A673 (cell line): ENCODE data around the gene YRDC. TPM values are rescaled to one million over a fixed set of nuclear protein-coding genes. Genes with fewer than 3 reads are reported as not detected.

Source experiments
- BruUV-seq: library from RNA; stranded (reverse); fragments of 400-500 nt; replicated peaks from 2 replicates; lab custom pipeline; 2021; lab: Mats Ljungman, UMichigan
- CTCF ChIA-PET: fragments of 300-600 bp; sonication (Branson Sonifier 250); formaldehyde crosslinking; loops from one replicate; lab custom pipeline; 2022; ENCODE audit warnings: antibody characterized with exemption; lab: Charles Lee
- POLR2A ChIA-PET: fragments of 300-600 bp; sonication (Branson Sonifier 250); formaldehyde crosslinking; loops from one replicate; lab custom pipeline; 2022; ENCODE audit warnings: antibody characterized with exemption; ENCODE audit not compliant: low non-redundant PET; lab: Charles Lee
- DNase-seq: peaks from one replicate; pipeline ENCODE4 v3.0.0-alpha.2; 2015; ENCODE audit warnings: low spot score
- H3K27ac ChIP-seq: fragments of 200-600 bp; sonication (generic); 2 replicates; pipeline ENCODE4 v1.5.1; 2016; ENCODE audit warnings: mixed run types, low read depth, mild to moderate bottlenecking, mixed read lengths, antibody characterized with exemption, low read length; ENCODE audit not compliant: poor library complexity, severe bottlenecking
- H3K27me3 ChIP-seq: fragments of 200-600 bp; sonication (generic); replicated peaks from 2 replicates; pipeline ENCODE4 v1.6.1; 2017; ENCODE audit warnings: mixed run types, low read depth, mild to moderate bottlenecking, mixed read lengths, antibody characterized with exemption, low read length; ENCODE audit not compliant: insufficient read depth, poor library complexity
- H3K36me3 ChIP-seq: fragments of 200-600 bp; sonication (generic); 2 replicates; pipeline ENCODE4 v1.6.1; 2016; ENCODE audit warnings: mixed run types, mild to moderate bottlenecking, mixed read lengths, antibody characterized with exemption, low read length; ENCODE audit not compliant: insufficient read depth, poor library complexity, severe bottlenecking
- H3K4me1 ChIP-seq: fragments of 200-600 bp; sonication (generic); 2 replicates; pipeline ENCODE4 v1.6.1; 2017; ENCODE audit warnings: mixed run types, mild to moderate bottlenecking, mixed read lengths, antibody characterized with exemption, low read length; ENCODE audit not compliant: insufficient read depth, poor library complexity, severe bottlenecking
- H3K4me3 ChIP-seq: fragments of 200-600 bp; sonication (generic); 2 replicates; pipeline ENCODE4 v1.5.1; 2016; ENCODE audit warnings: low read depth, mixed run types, mild to moderate bottlenecking, mixed read lengths, low read length; ENCODE audit not compliant: poor library complexity, severe bottlenecking
- H3K9me3 ChIP-seq: fragments of 200-600 bp; sonication (generic); 2 replicates; pipeline ENCODE4 v1.6.1; 2016; ENCODE audit warnings: mixed run types, low read depth, mild to moderate bottlenecking, mixed read lengths, antibody characterized with exemption, low read length; ENCODE audit not compliant: poor library complexity, severe bottlenecking
- EZH2 ChIP-seq: fragments of 200-600 bp; sonication (generic); IDR thresholded peaks from 2 replicates; pipeline ENCODE4 v1.6.1; 2017; ENCODE audit warnings: borderline replicate concordance, low read depth, mild to moderate bottlenecking, mixed read lengths, antibody characterized with exemption, low read length; ENCODE audit not compliant: poor library complexity, severe bottlenecking
- intact Hi-C: fragments of 100-400 bp; cut with micrococcal nuclease; formaldehyde crosslinking; loops from one replicate; pipeline ENCODE4 v1.10.0; 2022; ENCODE audit not compliant: unreplicated experiment
- total RNA-seq: library from RNA; stranded (reverse); gene quantifications from 2 replicates; pipeline ENCODE4 v1.2.3, GENCODE V29; 2021
- TF ChIP-seq, protein P1 (sequence below): fragments of 300-800, 200-600 bp; sonication (generic); conservative IDR thresholded peaks from 2 replicates; pipeline ENCODE4 v1.5.1; 2017; ENCODE audit warnings: low read depth, mild to moderate bottlenecking, antibody characterized with exemption, low read length, moderate library complexity, mixed read lengths

YRDC gene
- total RNA-seq, 1 experiment from 2014 or later: 38.5 TPM

DNA sequence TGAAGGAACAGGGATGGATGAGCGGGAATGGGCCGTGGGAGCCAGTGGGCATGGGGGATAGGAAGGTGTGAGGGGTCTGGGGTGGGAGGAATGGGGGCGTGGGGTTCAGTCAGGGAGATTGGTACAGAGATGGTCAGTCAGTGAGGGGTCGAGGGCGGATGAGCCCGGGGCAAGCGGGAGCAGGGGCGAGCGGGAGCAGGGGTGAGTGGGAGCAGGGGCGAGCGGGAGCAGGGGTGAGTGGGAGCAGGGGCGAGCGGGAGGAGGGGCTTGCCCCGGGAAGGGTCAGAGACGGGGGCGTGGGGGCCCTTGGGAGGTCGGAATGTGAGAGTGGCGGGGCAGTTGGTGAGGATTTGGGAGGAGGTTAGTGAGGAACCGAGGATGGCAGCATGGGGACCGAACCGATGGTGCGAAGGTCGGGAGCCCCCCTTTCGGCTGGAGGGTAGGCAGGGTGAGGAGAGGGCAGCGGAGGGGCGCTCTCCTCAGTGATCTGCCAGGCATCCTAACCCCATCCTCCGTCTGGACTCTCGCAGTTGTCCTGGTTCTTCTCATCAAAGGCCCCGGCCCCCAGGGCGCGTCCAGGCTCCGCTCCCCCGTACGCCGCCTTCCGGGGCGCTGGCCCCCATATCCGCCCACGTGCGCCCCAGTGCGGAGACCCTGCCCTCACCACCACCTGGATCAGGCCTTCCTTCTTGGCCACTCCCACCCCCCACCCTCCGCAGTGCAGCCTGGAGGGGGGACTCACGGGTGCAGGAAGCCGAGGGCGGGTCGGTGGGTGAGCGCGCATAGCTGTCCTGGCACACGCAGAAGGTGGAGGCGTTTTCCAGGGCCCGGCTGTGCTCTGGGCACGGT is 54.3 kb downstream of the YRDC start:
- H3K4me1 ChIP-seq: no peaks in the 10 kb centered on the region
- intact Hi-C loops: no loop called here
- no peak for DNase-seq
- TF ChIP-seq, protein P1, sequence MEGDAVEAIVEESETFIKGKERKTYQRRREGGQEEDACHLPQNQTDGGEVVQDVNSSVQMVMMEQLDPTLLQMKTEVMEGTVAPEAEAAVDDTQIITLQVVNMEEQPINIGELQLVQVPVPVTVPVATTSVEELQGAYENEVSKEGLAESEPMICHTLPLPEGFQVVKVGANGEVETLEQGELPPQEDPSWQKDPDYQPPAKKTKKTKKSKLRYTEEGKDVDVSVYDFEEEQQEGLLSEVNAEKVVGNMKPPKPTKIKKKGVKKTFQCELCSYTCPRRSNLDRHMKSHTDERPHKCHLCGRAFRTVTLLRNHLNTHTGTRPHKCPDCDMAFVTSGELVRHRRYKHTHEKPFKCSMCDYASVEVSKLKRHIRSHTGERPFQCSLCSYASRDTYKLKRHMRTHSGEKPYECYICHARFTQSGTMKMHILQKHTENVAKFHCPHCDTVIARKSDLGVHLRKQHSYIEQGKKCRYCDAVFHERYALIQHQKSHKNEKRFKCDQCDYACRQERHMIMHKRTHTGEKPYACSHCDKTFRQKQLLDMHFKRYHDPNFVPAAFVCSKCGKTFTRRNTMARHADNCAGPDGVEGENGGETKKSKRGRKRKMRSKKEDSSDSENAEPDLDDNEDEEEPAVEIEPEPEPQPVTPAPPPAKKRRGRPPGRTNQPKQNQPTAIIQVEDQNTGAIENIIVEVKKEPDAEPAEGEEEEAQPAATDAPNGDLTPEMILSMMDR: no peak
- peak; percentile 7 for TF ChIP-seq EZH2
- no TSS peak for BruUV-seq
- H3K36me3 ChIP-seq: no peaks in the 10 kb centered on the region
- no peak overlapping the region for H3K27ac ChIP-seq
- H3K9me3 ChIP-seq: no peaks in the 10 kb centered on the region
- H3K27me3 ChIP-seq: peaks cover 84% of the 10 kb centered on the region
- ChIA-PET CTCF (no interaction called here), POLR2A (no interaction called here)
- H3K4me3 ChIP-seq: no peak overlapping the region

Other genes with a start within 250 kb of the YRDC start
- 101 and 121 TPM in 2 replicates for gene GNL2, start 212.3 kb downstream of the YRDC start, total RNA-seq
- gene RSPO1, start 173.3 kb downstream of the YRDC start, total RNA-seq: not detected in 2 replicates
- gene CDCA8, start 115.7 kb downstream of the YRDC start, total RNA-seq: 64.7 and 67.4 TPM in 2 replicates
- not detected in 2 replicates for gene EPHA10, start 43.1 kb downstream of the YRDC start, total RNA-seq
- gene MANEAL, start 14.4 kb downstream of the YRDC start, total RNA-seq: 5.9 and 7.3 TPM in 2 replicates
- 31.0 and 33.5 TPM in 2 replicates for gene C1orf122, start 418 bp downstream of the YRDC start, total RNA-seq
- 18.9 and 19.8 TPM in 2 replicates for gene MTF1, start 51.4 kb upstream of the YRDC start, total RNA-seq
- 15.6 and 23.9 TPM in 2 replicates for gene INPP5B, start 138.8 kb upstream of the YRDC start, total RNA-seq
- gene SF3A3, start 181.8 kb upstream of the YRDC start, total RNA-seq: 184 and 194 TPM in 2 replicates
- gene FHL3, start 197.3 kb upstream of the YRDC start, total RNA-seq: 89.5 and 106 TPM in 2 replicates
- gene UTP11, start 204.5 kb upstream of the YRDC start, total RNA-seq: 109 and 113 TPM in 2 replicates
- 83.3 and 92.9 TPM in 2 replicates for gene POU3F1, start 238.6 kb upstream of the YRDC start, total RNA-seq